ENCODE measurements around the gene NAV1. TPM values are rescaled to one million over a fixed set of nuclear protein-coding genes. Genes with fewer than 3 reads are reported as not detected.

NAV1 gene
- total RNA-seq, 2 experiments from 2014 or later = 1.6 to 2.1 TPM

- Mint-ChIP-seq H3K27ac (no peak overlapping the region), H3K9me3 (no peaks in the 10 kb centered on the region), H3K36me3 (ENCODE audit: low read depth) (peaks cover 3% of the 10 kb centered on the region), H3K4me1 (ENCODE audit: low read depth) (peaks cover 19% of the 10 kb centered on the region), H3K4me3 (no peak overlapping the region), H3K27me3 (no peaks in the 10 kb centered on the region)
- intact Hi-C loops (cut with micrococcal nuclease) = no loop called here
- ChIA-PET CTCF (interaction anchor here (0.9 to 30.4 kb wide), 6 partner anchors 4 to 65 kb away, joined by 3 to 796 read pairs (median 4); partner anchors contain the start of gene CSRP1), POLR2A (interaction anchor here (1.6 kb wide), 1 partner anchor 11 kb away, joined by 3 read pairs; no protein-coding TSS in a partner anchor)
- DNase-seq (no peak), ATAC-seq (no peak)
- no peak for TF ChIP-seq CTCF (IDR thresholded peaks at IDR 0.05)
These were observed 38.2 kb upstream of the NAV1 start for GRCh38 chr1:201500670-201501120.

DNA sequence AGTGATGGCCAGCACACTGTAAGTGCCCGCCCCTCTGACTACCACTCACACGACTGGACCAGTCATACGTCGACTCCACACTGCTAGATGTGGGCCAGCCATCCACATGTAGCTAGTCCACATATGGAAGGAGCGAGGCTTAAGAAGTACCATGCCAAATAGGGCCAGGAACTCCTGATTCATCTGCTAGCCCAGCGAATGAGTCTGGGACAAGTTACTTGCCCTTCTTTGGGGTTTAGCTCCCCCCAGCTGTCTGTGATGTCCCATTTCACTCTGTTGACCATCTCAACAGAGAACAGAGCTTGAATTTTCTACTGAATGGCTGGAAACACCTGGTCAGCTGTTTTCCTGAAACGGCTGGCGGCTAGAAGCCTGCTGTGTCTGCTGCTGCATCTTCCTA, 37.8 kb upstream of the NAV1 start:
- no peaks in the 10 kb centered on the region for H3K27me3 Mint-ChIP-seq
- H3K4me3 Mint-ChIP-seq = no peak overlapping the region
- H3K36me3 Mint-ChIP-seq (ENCODE audit: low read depth) = no peaks in the 10 kb centered on the region
- H3K27ac Mint-ChIP-seq = no peak overlapping the region
- CTCF ChIA-PET = interaction anchor here (0.9 to 30.4 kb wide), 6 partner anchors 4 to 66 kb away, joined by 3 to 796 read pairs (median 4); partner anchors contain the start of gene CSRP1
- peaks cover 24% of the 10 kb centered on the region for H3K4me1 Mint-ChIP-seq (ENCODE audit: low read depth)
- intact Hi-C loops (cut with micrococcal nuclease) = no loop called here
- ATAC-seq (no peak), DNase-seq (no peak)
- no peak for TF ChIP-seq CTCF (IDR thresholded peaks at IDR 0.05)
- no peaks in the 10 kb centered on the region for H3K9me3 Mint-ChIP-seq
- POLR2A ChIA-PET = interaction anchor here (1.6 kb wide), 1 partner anchor 11 kb away, joined by 3 read pairs; no protein-coding TSS in a partner anchor

DNA sequence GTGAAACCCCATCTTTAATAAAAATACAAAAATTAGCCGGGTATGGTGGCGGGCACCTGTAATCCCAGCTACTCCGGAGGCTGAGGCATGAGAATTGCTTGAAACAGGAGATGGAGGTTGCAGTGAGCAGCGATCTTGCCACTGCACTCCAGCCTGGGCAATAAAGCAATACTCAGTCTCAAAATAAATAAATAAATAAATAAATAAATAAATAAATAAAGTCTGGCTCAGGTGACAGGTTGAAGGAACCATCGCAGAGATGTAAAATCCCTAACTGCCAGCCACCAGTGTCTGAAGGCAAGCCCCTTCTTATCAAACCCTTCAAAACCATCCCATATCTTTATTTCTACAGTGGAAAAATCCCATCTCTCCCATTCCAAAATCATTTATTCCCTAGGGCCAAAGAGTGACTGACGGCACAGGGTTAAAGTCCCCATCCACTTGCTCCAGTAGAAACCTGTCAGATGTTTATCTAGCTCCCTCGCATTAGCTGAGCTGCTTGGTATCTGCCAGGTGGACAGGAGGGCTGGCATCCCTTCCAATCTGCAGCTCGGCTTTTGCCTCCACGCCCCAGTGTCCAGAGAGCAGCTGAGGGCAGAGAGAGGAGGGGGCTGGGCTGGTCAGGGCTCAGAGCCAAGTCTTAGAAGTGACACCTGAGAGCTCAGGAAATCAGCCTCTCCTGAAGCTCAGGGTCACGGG, 37.0 kb upstream of the NAV1 start:
- POLR2A ChIA-PET = interaction anchor here (0.7 to 1.6 kb wide), 2 partner anchors 12 to 39 kb away, joined by 3 read pairs; no protein-coding TSS in a partner anchor
- TF ChIP-seq CTCF (IDR thresholded peaks at IDR 0.05) = no peak
- Mint-ChIP-seq H3K9me3 (no peaks in the 10 kb centered on the region), H3K27me3 (no peaks in the 10 kb centered on the region), H3K4me3 (no peak overlapping the region), H3K27ac (no peak overlapping the region), H3K36me3 (ENCODE audit: low read depth) (no peaks in the 10 kb centered on the region), H3K4me1 (ENCODE audit: low read depth) (peaks cover 24% of the 10 kb centered on the region)
- DNase-seq (no peak), ATAC-seq (no peak)
- CTCF ChIA-PET = interaction anchor here (0.9 to 30.4 kb wide), 7 partner anchors 3 to 66 kb away, joined by 3 to 796 read pairs (median 5); partner anchors contain the start of gene CSRP1
- intact Hi-C loops (cut with micrococcal nuclease) = no loop called here

DNA sequence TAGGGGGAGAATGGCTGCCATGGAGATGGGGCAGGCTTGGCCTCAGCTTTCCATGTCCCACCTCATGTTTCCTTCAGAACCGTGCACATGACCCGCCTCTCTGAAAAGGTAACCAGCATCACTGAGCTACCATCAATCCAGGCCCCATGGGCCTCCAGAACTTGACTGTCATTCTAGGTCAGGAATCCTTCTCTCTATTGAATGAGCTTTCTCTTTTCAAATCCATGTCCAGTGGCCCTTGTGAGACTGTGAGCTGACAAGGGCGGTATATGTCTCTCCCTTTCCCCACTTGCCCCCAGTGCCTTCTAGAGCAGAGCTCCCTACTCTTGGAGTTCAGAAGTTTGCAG, 36.4 kb upstream of the NAV1 start:
- Mint-ChIP-seq H3K4me1 (ENCODE audit: low read depth) (peaks cover 24% of the 10 kb centered on the region), H3K9me3 (no peaks in the 10 kb centered on the region), H3K27ac (no peak overlapping the region), H3K27me3 (no peaks in the 10 kb centered on the region), H3K4me3 (no peak overlapping the region), H3K36me3 (ENCODE audit: low read depth) (no peaks in the 10 kb centered on the region)
- intact Hi-C loops (cut with micrococcal nuclease) = no loop called here
- POLR2A ChIA-PET = interaction anchor here (0.7 kb wide), 1 partner anchor 40 kb away, joined by 3 read pairs; no protein-coding TSS in a partner anchor
- TF ChIP-seq CTCF (IDR thresholded peaks at IDR 0.05) = no peak
- CTCF ChIA-PET = interaction anchor here (1.0 to 30.4 kb wide), 5 partner anchors 3 to 67 kb away, joined by 3 to 796 read pairs (median 12); partner anchors contain the start of gene CSRP1
- no peak for DNase-seq
- ATAC-seq = no peak

Measured in activated CD8-positive, alpha-beta T cell treated with anti-CD3 and anti-CD28 coated beads for 36 hours (primary cell).